ENCODE data around the gene RAPGEF4. TPM values are rescaled to one million over a fixed set of nuclear protein-coding genes. Genes with fewer than 3 reads are reported as not detected.

RAPGEF4 gene
- total RNA-seq, 4 donors from 2014 or later: 3.7 to 8.9 (median 5.2) TPM

- Histone ChIP-seq H3K4me3 (no peak overlapping the region), H3K9me3 (no peaks in the 10 kb centered on the region), H3K36me3 (no peaks in the 10 kb centered on the region), H3K27ac (replicated peaks in 1 of 4) (no peak overlapping the region), H3K4me1 (peaks cover 0 to 17% (median 0%) of the 10 kb centered on the region in 4 donors), H3K27me3 (no peaks in the 10 kb centered on the region)
- 71% methylated on average over 5 of the region's 6 CpGs for WGBS
- TF ChIP-seq POLR2AphosphoS5 (IDR thresholded peaks at IDR 0.05): no peak
- no peak for DNase-seq (ENCODE audit: extremely low spot score)
- intact Hi-C loops (cut with DNase I): no loop called here
Observed at GRCh38 chr2:172843902-172844715, 108.5 kb downstream of the RAPGEF4 start.

DNA sequence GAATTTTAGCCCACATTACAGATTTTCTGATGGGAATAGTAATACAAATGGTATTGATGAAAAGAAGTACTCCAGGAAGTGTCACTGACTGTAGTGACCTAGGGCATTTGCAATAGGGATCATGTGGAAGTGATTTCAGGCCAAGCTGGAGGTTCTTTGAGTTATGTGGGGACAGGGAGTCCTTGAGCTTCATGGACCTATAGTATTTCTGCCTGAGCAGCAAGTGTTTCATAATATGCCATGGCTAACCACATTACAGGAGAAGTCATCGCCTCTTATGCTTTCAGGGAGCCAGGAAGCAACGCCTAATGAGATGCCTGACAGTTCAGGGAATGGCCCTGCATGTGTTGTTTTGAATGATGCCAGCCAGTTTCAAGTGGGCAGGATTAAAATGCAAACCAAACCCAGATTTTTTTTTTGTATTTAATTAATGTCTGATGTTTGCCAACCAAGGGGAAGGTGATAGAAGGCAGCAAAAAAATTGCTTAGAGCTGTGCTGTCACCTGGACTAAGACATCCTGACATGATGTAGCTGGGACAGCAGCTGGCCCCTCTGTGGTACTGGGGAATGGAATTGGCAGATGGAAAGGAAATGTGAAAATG is 109.5 kb downstream of the RAPGEF4 start:
- intact Hi-C loops (cut with DNase I): no loop called here
- 88% methylated on average over 2 of the region's 2 CpGs for WGBS
- peak overlapping the region in 1 of 4 donors; percentile 18 for H3K27ac ChIP-seq (replicated peaks in 1 of 4)

DNA sequence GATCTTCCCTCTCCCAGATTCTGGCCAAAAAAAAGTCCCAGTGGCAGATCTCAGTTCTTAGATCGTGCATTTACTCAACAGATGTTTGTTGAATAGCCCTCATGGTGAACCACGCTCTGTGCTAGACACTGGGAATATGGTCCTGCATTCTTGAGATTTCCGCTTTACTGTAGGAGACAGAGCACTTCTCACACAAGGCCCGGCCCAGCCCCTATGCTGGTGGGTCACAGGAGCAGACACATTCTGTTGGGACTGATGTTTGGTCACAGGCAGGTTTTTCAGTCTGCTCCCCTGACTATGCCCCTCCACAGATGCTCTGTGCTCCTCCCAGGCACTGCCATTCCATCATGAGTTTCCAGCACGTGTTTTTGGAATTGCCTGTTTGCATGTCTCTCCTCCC is 110.9 kb downstream of the RAPGEF4 start:
- no peaks in the 10 kb centered on the region for H3K36me3 ChIP-seq
- DNase-seq (ENCODE audit: extremely low spot score): no peak
- intact Hi-C loops (cut with DNase I): no loop called here
- H3K27ac ChIP-seq (replicated peaks in 1 of 4): no peak overlapping the region
- no peak overlapping the region for H3K4me3 ChIP-seq
- TF ChIP-seq, protein P1, sequence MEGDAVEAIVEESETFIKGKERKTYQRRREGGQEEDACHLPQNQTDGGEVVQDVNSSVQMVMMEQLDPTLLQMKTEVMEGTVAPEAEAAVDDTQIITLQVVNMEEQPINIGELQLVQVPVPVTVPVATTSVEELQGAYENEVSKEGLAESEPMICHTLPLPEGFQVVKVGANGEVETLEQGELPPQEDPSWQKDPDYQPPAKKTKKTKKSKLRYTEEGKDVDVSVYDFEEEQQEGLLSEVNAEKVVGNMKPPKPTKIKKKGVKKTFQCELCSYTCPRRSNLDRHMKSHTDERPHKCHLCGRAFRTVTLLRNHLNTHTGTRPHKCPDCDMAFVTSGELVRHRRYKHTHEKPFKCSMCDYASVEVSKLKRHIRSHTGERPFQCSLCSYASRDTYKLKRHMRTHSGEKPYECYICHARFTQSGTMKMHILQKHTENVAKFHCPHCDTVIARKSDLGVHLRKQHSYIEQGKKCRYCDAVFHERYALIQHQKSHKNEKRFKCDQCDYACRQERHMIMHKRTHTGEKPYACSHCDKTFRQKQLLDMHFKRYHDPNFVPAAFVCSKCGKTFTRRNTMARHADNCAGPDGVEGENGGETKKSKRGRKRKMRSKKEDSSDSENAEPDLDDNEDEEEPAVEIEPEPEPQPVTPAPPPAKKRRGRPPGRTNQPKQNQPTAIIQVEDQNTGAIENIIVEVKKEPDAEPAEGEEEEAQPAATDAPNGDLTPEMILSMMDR (IDR thresholded peaks at IDR 0.05): no peak
- no peak for TF ChIP-seq POLR2AphosphoS5 (IDR thresholded peaks at IDR 0.05)
- TF ChIP-seq EP300 (IDR thresholded peaks at IDR 0.05): no peak
- no peak for TF ChIP-seq POLR2A (IDR thresholded peaks at IDR 0.05; ENCODE audit: low read depth)
- H3K9me3 ChIP-seq: peaks cover 0 to 5% (median 0%) of the 10 kb centered on the region in 4 donors
- H3K27me3 ChIP-seq: no peaks in the 10 kb centered on the region
- H3K4me1 ChIP-seq: peaks cover 0 to 17% (median 0%) of the 10 kb centered on the region in 4 donors
- WGBS: 90% methylated on average over 5 of the region's 5 CpGs

More for the DNA sequence above, 109.5 kb downstream of the RAPGEF4 start:
- Histone ChIP-seq H3K4me3 (no peak overlapping the region), H3K4me1 (peaks cover 0 to 17% (median 0%) of the 10 kb centered on the region in 4 donors), H3K27me3 (no peaks in the 10 kb centered on the region), H3K36me3 (no peaks in the 10 kb centered on the region), H3K9me3 (no peaks in the 10 kb centered on the region)
- DNase-seq (ENCODE audit: extremely low spot score): no peak
- TF ChIP-seq, protein P1 (IDR thresholded peaks at IDR 0.05): no peak
- TF ChIP-seq EP300 (IDR thresholded peaks at IDR 0.05) (no peak), POLR2AphosphoS5 (IDR thresholded peaks at IDR 0.05) (no peak), POLR2A (IDR thresholded peaks at IDR 0.05; ENCODE audit: low read depth) (no peak)

DNA sequence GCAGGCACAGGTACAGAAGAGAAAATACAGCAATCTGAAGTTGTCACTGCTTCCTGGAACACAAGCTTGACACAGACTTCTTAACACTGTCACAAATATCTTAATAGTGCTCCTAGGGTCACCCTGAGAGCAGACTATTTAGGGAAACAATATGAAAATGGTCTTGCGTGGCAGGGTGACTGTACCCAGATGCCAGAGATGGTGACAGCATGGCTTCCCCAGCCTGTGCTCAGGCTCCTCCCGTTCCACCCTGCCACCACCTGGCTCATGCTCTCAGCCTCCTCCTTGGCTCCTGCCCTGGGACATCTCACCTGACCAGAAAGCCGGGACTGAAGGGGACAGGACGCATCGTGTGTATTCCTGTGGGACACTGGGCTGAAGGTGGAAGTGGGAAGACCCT is 111.5 kb downstream of the RAPGEF4 start:
- DNase-seq (ENCODE audit: extremely low spot score): no peak
- Histone ChIP-seq H3K4me1 (peaks cover 0 to 17% (median 0%) of the 10 kb centered on the region in 4 donors), H3K27ac (replicated peaks in 1 of 4) (no peak overlapping the region), H3K9me3 (peaks cover 0 to 6% (median 0%) of the 10 kb centered on the region in 4 donors), H3K27me3 (no peaks in the 10 kb centered on the region), H3K36me3 (no peaks in the 10 kb centered on the region), H3K4me3 (no peak overlapping the region)
- intact Hi-C loops (cut with DNase I): no loop called here
- 91% methylated on average over 5 of the region's 5 CpGs for WGBS
- TF ChIP-seq, protein P1 (IDR thresholded peaks at IDR 0.05): no peak
- TF ChIP-seq POLR2A (IDR thresholded peaks at IDR 0.05; ENCODE audit: low read depth) (no peak), EP300 (IDR thresholded peaks at IDR 0.05) (no peak)

GRCh38 chr2:172848519-172848918 is 112.9 kb downstream of the RAPGEF4 start:
- no peak overlapping the region for H3K4me3 ChIP-seq
- no peaks in the 10 kb centered on the region for H3K27me3 ChIP-seq
- H3K36me3 ChIP-seq: no peaks in the 10 kb centered on the region
- no peak for TF ChIP-seq EP300 (IDR thresholded peaks at IDR 0.05)
- no peak for TF ChIP-seq POLR2A (IDR thresholded peaks at IDR 0.05; ENCODE audit: low read depth)
- TF ChIP-seq POLR2AphosphoS5 (IDR thresholded peaks at IDR 0.05): no peak
- TF ChIP-seq, protein P1 (IDR thresholded peaks at IDR 0.05): no peak
- H3K4me1 ChIP-seq: peaks cover 0 to 17% (median 0%) of the 10 kb centered on the region in 4 donors
- intact Hi-C loops (cut with DNase I): no loop called here
- no peak overlapping the region for H3K27ac ChIP-seq (replicated peaks in 1 of 4)
- DNase-seq (ENCODE audit: extremely low spot score): no peak
- H3K9me3 ChIP-seq: peaks cover 0 to 6% (median 0%) of the 10 kb centered on the region in 4 donors
- 66% methylated on average over 2 of the region's 2 CpGs for WGBS

All from esophagus muscularis mucosa (tissue), 4 donors.